GM21390 (cell line): ENCODE results near the gene MYH10.

Experiments used
- ATAC-seq: cut with Tn5 transposase; IDR thresholded peaks from one replicate; pipeline ENCODE4 v1.9.1; 2021; ENCODE audit not compliant: unreplicated experiment

The MYH10 gene

DNA sequence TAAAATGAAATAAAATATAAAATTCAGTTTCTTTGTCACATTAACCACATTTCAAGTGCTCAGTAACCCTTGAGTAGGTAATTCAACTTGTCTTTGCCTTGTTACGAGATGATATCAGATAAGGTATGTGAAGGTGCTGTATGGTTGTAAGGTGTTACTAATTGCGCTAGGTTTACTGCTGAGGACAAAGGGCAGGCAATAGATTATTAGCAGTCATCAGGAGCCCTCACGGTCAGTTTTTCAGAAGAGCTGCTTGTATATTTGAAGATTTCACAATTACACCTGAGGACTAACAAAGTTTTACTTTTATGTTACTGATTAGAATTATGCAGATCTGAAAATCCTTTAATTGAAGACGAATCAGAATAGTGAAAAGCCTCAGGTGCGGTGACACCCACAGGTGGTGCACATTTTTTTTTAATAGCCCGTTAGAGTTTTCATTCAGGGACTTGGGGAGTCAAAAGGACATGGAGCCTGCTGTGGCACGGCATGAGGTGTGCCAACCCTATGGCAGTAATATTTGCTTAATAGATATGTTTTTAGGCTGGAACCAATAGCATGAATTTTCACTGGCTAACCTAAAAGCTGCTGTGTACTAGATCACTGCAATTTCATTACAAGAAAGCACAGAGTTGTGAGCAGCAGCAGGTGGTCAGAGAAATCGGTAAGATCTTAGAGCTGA lies 178.5 kb downstream of the MYH10 start:
- no peak for ATAC-seq

DNA sequence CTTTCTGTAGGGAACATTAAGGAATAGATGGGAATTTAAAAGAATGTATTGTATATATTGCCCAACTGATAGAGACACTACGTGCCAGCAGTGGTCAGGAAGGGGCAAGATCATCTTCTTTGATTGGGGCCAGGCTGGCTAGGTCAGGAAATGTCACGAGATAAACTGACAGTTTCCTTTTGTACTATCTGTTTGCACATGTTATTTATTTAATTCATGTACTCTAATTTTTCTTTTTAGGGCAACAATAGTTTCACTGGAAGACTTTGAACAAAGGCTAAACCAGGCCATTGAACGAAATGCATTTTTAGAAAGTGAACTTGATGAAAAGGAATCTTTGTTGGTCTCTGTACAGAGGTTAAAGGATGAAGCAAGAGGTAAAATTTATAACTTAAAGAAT lies 182.2 kb downstream of the MYH10 start:
- no peak for ATAC-seq

DNA sequence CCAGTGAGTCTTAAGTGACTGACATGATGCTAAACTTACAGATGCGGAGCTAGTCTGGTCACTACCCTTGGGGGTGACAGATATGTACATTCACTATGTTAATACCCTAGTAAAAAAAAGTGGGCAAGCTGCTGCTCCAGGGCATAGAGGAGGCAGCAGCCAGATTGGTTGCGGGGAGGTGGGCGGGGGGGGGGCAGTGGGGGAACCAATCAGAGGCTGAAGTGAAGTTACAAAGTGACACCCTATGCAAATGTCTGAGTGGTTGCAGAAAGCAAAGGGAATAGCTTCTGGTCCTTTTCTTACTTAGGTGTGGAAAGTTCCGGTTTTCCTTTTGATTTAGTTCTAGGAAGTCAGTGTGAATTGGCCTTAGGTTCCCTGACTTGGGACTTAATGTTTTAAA lies 182.7 kb downstream of the MYH10 start:
- ATAC-seq = no peak

DNA sequence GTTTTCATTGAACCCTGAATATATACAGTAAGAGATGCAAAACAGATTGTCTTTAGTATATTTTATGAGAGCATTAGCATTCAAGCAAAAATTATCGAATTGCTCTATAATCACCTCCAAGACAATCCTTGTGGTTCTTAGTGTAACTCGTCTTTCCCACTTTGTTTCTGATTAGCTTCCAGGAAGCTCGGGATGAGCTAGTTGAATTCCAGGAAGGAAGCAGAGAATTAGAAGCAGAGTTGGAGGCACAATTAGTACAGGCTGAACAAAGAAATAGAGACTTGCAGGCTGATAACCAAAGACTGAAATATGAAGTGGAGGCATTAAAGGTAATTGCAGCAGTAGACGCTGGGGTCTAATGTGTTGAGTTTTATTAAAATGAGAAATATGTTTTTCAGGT lies 185.0 kb downstream of the MYH10 start:
- no peak for ATAC-seq

DNA sequence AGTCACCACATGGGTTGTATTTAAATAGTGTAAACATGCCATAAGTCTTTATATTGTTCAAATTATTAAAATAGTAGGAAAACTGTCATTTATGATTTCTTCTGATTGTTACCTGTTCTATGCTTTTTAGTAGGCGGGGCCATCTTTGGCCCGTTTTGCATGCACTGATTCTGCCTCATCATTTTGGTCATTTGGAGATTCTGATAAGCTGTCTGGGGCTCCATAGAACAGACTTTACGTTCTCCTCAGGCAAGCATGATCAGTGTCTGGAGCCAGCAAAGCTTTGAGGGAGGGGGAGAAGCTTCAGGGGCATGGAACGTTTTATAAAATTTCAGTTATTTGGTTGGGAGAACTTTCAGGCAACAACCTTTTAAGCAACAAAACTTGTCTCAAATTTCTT lies 186.0 kb downstream of the MYH10 start:
- ATAC-seq = no peak

DNA sequence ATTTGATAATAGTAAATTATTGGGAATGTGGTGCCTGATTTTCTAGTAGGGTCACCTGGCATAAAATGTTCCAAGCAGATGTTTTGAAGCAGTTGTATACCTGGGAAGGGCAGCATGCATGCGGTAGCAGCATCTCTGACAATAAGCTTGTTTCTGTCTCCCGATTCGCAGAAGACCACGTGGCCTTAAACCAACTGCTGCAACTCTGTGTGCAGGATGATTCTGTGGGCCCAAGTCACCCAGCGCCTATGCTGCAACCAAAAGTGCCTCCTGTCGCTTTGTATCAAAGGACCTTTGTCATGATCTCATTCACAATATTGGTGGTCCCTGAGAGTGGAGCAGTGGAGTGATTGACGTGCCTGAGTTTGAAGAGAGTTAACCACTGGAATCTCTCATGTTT lies 186.8 kb downstream of the MYH10 start:
- ATAC-seq = no peak

DNA sequence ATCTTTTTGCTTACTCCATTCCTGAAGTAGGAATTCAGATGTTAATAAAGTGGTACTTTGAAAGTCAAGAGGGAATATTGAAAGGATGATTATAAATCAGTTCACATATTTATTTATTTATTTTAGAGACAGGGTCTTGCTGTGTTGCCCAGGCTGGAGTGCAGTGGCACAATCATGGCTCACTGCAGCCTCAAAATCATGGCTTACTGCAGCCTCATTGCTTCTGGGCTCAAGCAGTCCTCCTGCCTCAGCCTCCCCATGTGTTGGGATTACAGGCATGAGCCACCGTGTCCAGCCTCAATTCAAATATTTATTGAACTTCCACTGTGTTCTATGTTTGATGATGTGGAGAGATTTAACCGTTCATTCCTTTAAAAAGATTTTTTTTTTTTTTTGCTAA lies 188.2 kb downstream of the MYH10 start:
- ATAC-seq = no peak

DNA sequence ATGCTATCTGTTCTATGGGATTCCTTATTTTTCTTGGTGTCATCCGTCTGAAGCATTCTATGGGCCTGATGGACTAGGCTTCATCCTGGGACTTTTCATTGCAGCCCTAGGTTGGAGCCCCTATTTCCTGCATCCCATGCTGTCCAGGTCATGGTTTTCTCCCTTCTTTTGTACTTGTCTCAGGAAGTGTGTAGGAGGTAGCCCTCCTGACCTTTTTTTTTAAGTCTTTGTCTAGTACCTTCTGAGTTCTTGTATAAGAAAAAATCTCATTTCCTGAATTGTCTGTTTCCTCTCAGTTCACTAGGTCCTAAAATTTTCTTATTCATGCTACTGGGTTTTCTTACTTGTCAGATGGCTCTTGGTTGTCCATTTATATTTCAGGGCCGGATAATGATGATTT lies 188.8 kb downstream of the MYH10 start:
- ATAC-seq = no peak

DNA sequence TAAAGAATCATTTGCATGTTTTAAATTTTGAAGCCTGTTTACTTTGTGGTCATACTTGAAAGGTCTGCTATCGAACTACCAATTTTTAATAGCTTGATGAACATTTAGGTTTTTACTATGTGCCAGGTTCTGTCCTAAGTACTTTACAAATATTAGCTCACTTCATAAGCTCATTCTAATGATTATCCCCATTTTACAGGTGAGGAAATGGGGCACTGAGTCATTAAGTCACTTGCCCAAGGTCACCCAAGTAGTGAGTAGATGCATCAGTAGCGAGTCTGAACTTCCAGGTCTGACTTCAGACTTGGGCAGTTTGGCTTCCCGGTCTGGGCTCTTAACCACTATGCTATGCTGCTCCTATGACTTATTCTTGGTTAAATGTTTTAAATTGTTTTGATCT lies 190.8 kb downstream of the MYH10 start:
- no peak for ATAC-seq

DNA sequence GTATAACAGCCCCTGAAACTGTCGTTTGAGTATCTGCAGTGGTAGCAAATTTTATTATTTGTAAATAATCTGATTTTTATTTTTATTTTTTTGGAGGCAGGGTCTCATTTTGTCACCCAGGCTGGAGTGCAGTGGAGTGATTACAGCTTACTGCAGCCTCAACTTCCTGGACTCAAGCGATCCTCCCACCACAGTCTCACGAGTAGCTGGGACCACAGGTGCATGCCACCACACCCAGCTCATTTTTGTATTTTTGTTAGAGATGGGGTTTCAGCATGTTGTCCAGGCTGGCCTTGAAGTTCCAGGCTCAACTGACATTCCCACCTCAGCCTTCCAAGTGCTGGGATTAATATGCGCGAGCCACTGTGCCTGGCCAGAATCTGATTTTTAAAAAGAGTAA lies 192.1 kb downstream of the MYH10 start:
- no peak for ATAC-seq

DNA sequence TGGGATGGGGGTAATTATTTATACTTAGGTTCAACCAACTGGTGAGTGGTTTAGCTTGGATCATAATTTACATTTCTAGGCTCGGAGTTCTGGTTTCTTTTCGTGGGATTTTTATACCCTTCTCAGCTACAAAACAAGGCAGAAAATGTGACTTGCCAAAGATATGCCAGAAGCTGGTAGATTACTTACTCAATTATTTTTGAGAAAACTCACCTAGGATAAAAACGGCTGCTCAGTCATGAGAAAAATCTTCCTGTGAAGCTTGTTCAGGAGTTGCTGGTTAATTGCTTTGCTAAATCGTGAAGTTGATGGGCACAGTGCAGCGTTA lies 193.7 kb downstream of the MYH10 start:
- ATAC-seq = no peak

DNA sequence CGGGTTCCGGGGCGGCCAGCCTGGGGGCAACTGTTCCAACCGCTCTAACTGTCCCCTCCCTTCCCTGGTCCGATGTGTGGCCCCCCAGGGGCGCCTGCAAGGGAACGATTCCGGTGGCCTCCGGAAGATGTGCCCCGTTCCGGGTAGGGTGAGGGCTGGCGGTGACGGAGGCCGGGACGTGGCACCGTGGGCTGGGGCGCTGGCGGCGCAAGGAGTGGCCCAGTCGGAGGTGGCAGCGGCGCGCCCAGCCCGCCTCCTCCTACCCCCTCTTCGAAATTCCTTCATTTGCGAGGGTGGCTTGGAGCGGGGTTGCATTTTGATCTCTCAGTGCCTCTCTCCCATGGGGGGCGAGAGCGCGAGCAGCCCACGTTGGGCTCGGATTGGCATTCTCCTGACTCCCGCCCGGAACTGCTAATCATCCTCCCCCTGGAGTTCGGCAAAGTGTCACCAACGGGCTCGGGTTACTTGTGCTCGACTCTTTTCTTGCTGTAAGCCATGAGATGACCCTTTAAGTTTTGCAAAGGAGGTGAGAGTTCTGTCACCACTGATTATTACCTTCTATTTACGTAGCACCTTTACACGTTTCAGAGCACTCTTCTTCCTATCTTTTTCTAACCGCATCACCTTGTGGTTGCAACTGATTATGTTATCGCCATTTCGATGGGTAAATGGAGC lies 194.2 kb downstream of the MYH10 start:
- ATAC-seq = peak; percentile 50

DNA sequence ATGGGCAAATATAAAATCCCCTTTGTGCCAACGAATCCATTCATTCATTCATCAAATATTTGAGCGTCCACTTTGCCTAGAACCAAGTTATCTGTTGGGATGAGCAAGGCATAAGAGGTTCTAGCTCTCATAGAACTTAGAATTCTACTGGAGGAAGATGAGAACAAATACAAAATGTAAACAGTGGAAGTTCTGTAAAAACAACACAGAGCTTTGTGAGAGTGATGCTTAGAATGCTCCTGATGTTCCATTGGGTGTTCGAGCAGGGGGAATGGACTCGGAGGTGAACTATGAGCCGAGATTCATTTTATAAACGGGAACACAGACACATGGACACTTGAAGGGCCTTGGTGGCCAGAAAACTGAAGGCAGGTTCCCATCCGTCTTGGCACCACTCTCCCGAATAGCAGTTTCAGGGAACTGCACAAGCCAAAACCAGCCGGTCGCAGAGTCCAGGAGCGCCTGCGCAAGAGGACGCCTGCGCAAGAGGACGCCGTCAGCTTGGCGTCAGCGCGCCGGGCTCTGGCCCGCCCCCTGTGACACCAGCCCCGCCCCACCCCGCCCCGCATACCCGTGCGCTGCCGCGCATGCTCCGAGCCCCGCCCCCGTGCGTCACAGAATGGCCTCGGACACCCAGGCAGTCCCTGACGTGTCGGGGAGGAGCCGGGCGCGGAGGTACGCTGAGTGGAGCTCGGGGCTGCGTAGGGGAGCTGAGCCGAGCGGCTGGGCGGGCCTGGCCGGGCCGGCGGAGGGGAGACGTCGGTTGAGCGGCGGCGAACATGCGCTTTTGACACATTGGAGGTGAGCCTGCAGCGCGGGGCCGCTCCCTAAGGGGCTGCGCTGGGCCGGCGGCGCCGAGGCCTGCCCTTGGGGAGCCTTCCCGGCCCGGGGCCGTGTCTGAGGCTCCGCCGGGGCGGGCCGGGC lies 195.0 kb downstream of the MYH10 start, which contains the start of gene NDEL1:
NDEL1 (plus strand) TSS at position 640 of the 924 bp plus-strand sequence. CDS start 8,388 bp downstream, outside the sequence.
- ATAC-seq = peak; percentile 95

DNA sequence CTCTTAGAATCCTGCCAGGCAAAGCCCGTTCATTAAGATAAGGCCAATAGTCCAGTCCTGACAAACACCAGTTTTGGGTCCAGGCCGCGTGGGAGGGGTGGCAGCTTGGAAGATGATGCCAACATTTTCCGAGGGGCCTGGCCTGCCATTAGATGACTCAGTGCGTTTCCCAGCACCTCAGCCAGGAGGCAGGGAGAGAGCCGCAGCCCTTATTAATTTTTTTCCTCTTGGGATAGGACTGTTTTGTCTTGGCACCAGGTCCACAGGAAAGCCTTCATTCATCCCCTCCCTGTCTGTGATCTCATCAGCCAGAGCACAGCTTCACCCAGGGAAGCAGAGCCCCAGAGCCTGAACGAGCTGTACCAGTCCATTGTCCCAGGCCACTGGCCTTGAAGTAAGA lies 199.6 kb downstream of the MYH10 start:
- ATAC-seq = no peak

DNA sequence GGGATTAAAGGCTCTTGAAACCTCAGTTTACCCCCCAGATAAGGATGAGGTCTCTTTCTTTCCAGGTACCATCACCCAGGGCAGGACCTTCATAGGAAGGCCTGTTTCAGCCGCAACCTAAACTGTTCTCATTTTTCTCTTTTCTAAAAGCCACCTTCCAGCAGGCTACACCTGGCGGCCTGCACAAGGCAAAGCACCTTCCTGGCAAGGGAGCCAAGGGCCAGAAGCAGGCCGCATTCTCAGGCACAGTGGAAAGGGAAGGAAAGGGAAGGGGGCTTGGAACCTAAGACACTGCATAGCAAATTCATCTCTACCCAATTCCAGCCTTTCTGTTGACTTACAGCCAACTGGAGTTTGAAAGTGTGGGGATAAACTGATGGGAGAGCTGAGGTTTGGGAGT lies 203.7 kb downstream of the MYH10 start:
- no peak for ATAC-seq

DNA sequence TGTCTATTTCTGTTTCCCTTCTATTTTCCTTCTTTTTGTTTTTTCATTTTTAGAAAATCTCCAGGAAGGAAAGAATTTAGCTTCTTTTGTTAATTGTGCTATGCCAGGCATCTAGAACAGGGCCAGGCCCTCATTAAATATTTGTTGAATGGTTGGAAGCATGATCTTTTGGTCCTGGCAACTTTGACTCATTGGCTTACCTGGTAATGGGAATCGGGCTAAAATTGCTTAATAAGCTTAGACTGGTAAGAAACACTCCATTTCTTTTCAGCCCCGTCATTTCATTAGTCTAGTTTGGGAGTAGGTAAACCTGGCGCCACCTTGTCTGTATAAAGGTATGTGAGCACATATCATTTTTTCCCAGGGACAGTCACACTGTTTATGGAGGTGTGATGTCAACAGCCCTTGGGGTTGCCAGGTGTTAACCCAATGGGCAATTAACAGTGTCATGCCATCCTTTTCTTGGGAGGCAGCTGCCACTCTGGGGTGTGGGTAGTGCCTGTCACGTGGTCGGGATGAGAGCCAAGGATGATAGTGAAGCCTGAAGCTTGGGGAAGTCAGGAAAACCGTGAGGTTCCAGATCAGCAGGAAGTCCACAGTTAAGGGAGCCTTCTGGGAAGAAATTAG lies 204.3 kb downstream of the MYH10 start:
- ATAC-seq = no peak
